LHCN-M2 (cell line): Measurements from ENCODE around the gene MGAT5. TPM values are rescaled to one million over a fixed set of nuclear protein-coding genes. Genes with fewer than 3 reads are reported as not detected.

Source experiments
- DNase-seq: peaks from one replicate; pipeline ENCODE4 v3.0.0-alpha.2; 2012; ENCODE audit warnings: low read depth
- polyA plus RNA-seq: library from polyadenylated mRNA; unstranded; fragments of >200 nt; gene quantifications from one replicate; pipeline ENCODE4 v1.2.1, GENCODE V29; 2012; ENCODE audit warnings: missing spikeins
- total RNA-seq: library from RNA; depleted of rRNA; stranded (reverse); fragments of >200 nt; gene quantifications from 2 replicates; pipeline ENCODE4 v1.2.3, GENCODE V29; 2014; rRNA removed

The MGAT5 gene
- 32.5 and 33.1 TPM in 2 replicates for total RNA-seq
- 15.4 TPM for polyA plus RNA-seq

GRCh38 chr2:134253804-134254203 lies at the start of gene MGAT5:
Gene MGAT5, plus strand, starts transcription at chr2:134254072. Its CDS starts 332 bp downstream, at chr2:134254404.
- DNase-seq = no peak

GRCh38 chr2:134205087-134205486 lies 48.8 kb upstream of the MGAT5 start:
- no peak for DNase-seq

- DNase-seq = no peak
Observed at GRCh38 chr2:134206031-134206430, 47.8 kb upstream of the MGAT5 start.

GRCh38 chr2:134206573-134206972 lies 47.3 kb upstream of the MGAT5 start:
- DNase-seq = peak; percentile 79

- DNase-seq = peak; percentile 52
Observed at GRCh38 chr2:134207589-134208209, 46.2 kb upstream of the MGAT5 start.

GRCh38 chr2:134208825-134209224 lies 45.0 kb upstream of the MGAT5 start:
- DNase-seq = no peak

- DNase-seq = no peak
Observed at GRCh38 chr2:134212746-134213145, 41.1 kb upstream of the MGAT5 start.

- no peak for DNase-seq
Observed at GRCh38 chr2:134216152-134216829, 37.6 kb upstream of the MGAT5 start.

- DNase-seq = no peak
Observed at GRCh38 chr2:134217351-134217750, 36.5 kb upstream of the MGAT5 start.

- no peak for DNase-seq
Observed at GRCh38 chr2:134217924-134218323, 35.9 kb upstream of the MGAT5 start.

- no peak for DNase-seq
Observed at GRCh38 chr2:134218414-134218813, 35.5 kb upstream of the MGAT5 start.

GRCh38 chr2:134218930-134219658 lies 34.8 kb upstream of the MGAT5 start:
- DNase-seq = no peak

- DNase-seq = no peak
Observed at GRCh38 chr2:134220344-134220974, 33.4 kb upstream of the MGAT5 start.

GRCh38 chr2:134224005-134224404 lies 29.9 kb upstream of the MGAT5 start:
- no peak for DNase-seq

GRCh38 chr2:134225173-134225572 lies 28.7 kb upstream of the MGAT5 start:
- DNase-seq = no peak

GRCh38 chr2:134225841-134226240 lies 28.0 kb upstream of the MGAT5 start:
- DNase-seq = no peak

- DNase-seq = no peak
Observed at GRCh38 chr2:134226601-134227000, 27.3 kb upstream of the MGAT5 start.

- DNase-seq = no peak
Observed at GRCh38 chr2:134227666-134228065, 26.2 kb upstream of the MGAT5 start.

- no peak for DNase-seq
Observed at GRCh38 chr2:134228493-134228903, 25.4 kb upstream of the MGAT5 start.

- DNase-seq = no peak
Observed at GRCh38 chr2:134229540-134229939, 24.3 kb upstream of the MGAT5 start.

- DNase-seq = no peak
Observed at GRCh38 chr2:134230885-134231284, 23.0 kb upstream of the MGAT5 start.

- no peak for DNase-seq
Observed at GRCh38 chr2:134231301-134231964, 22.4 kb upstream of the MGAT5 start.
